ENCODE results near the gene ZACN. TPM values are rescaled to one million over a fixed set of nuclear protein-coding genes. Genes with fewer than 3 reads are reported as not detected.

ZACN gene
- total RNA-seq, 1 donor from 2014 or later: 0.29 TPM

GRCh38 chr17:76121932-76122430 lies 43.0 kb downstream of the ZACN start:
- DNase-seq (ENCODE audit: extremely low spot score, unreplicated experiment): no peak
- Mint-ChIP-seq H3K36me3 (no peaks in the 10 kb centered on the region), H3K27ac (no peak overlapping the region), H3K27me3 (no peaks in the 10 kb centered on the region), H3K4me1 (ENCODE audit: unreplicated experiment) (peaks cover 9% of the 10 kb centered on the region), H3K4me3 (no peak overlapping the region), H3K9me3 (no peaks in the 10 kb centered on the region)
- TF ChIP-seq CTCF (conservative IDR thresholded peaks at IDR 0.05): no peak

- Mint-ChIP-seq H3K4me3 (no peak overlapping the region), H3K4me1 (ENCODE audit: unreplicated experiment) (peaks cover 9% of the 10 kb centered on the region), H3K9me3 (no peaks in the 10 kb centered on the region), H3K36me3 (no peaks in the 10 kb centered on the region), H3K27ac (no peak overlapping the region), H3K27me3 (no peaks in the 10 kb centered on the region)
- no peak for DNase-seq (ENCODE audit: extremely low spot score, unreplicated experiment)
- no peak for TF ChIP-seq CTCF (conservative IDR thresholded peaks at IDR 0.05)
These were observed 43.6 kb downstream of the ZACN start for GRCh38 chr17:76122431-76123190.

DNA sequence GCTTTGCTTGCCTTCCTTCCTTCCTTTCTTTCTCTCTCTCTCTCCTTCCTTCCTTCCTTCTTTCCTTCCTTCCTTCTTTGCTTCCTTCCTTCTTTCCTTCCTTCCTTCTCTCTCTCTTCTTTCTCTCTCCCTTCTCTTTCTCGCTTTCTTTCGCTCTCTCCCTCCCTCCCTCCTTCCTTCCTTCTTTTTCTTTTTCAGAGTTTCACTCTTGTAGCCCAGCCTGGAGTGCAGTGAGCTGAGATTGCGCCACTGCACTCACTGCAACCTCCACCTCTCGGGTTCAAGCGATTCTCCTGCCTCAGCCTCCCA lies 44.2 kb downstream of the ZACN start:
- H3K36me3 Mint-ChIP-seq: no peaks in the 10 kb centered on the region
- H3K9me3 Mint-ChIP-seq: no peaks in the 10 kb centered on the region
- TF ChIP-seq CTCF (conservative IDR thresholded peaks at IDR 0.05): no peak
- peaks cover 9% of the 10 kb centered on the region for H3K4me1 Mint-ChIP-seq (ENCODE audit: unreplicated experiment)
- H3K4me3 Mint-ChIP-seq: no peak overlapping the region
- DNase-seq (ENCODE audit: extremely low spot score, unreplicated experiment): no peak
- H3K27ac Mint-ChIP-seq: no peak overlapping the region
- no peaks in the 10 kb centered on the region for H3K27me3 Mint-ChIP-seq

DNA sequence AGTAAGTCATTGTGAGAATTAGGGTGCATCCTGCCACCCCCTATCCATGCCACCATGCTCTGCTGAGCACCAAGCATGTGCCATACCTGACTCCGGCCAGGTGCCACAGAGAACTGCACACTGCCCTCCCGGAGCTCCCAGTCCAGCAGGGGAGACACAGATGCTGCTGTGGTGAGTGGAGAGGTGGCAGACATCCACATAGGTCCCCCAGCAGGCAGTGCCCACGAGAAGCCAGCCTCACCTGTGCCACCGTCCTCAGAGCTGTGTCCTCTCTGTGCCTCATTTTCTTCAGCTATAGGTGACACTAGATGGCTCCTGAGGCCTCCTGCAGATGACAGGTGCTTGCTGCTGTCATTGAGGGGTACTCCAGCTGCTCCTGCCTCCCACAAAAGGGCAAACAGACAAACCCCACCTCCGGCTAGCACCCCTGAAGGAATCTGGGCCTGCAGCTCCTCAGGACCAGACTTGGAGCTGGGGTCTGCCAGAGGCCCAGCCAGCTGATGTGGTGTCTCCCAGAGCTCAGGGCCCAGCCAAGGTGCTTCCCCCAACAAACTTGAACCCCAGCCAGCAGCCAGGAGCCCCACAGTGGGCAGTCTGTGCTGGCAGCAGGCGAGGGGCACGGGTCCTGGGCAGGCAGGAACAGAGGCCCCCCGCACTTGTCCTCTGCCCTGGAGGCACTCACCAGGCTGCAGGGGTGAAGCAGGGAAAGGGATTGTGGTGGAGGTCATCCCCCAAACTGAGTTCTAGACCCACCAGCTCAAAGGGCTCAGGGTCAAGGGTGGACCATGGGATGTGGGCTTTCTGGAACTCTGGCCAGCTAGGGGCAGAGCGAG lies 45.0 kb downstream of the ZACN start:
- Mint-ChIP-seq H3K36me3 (no peaks in the 10 kb centered on the region), H3K4me3 (no peak overlapping the region), H3K27me3 (no peaks in the 10 kb centered on the region), H3K9me3 (no peaks in the 10 kb centered on the region), H3K4me1 (ENCODE audit: unreplicated experiment) (peaks cover 9% of the 10 kb centered on the region), H3K27ac (no peak overlapping the region)
- TF ChIP-seq CTCF (conservative IDR thresholded peaks at IDR 0.05): no peak
- no peak for DNase-seq (ENCODE audit: extremely low spot score, unreplicated experiment)

GRCh38 chr17:76124582-76125390 lies 45.8 kb downstream of the ZACN start:
- Mint-ChIP-seq H3K4me3 (no peak overlapping the region), H3K4me1 (ENCODE audit: unreplicated experiment) (peaks cover 4% of the 10 kb centered on the region), H3K9me3 (no peaks in the 10 kb centered on the region), H3K27me3 (no peaks in the 10 kb centered on the region), H3K27ac (no peak overlapping the region), H3K36me3 (no peaks in the 10 kb centered on the region)
- no peak for DNase-seq (ENCODE audit: extremely low spot score, unreplicated experiment)
- peak; percentile 59 for TF ChIP-seq CTCF (conservative IDR thresholded peaks at IDR 0.05)
